ENCODE measurements around the gene LYST.

Gene LYST

GRCh38 chr1:235617808-235618207, 248.9 kb downstream of the LYST start:
- no peak overlapping the region for H3K27ac ChIP-seq (ENCODE audit: low read depth, low read length)
- no peaks in the 10 kb centered on the region for H3K4me1 ChIP-seq (ENCODE audit: control insufficient read depth, insufficient read depth, low read length)
- H3K36me3 ChIP-seq (ENCODE audit: control insufficient read depth, insufficient read depth, low read length) = no peaks in the 10 kb centered on the region
- H3K9ac ChIP-seq (ENCODE audit: low read length) = no peak overlapping the region
- H3K27me3 ChIP-seq (ENCODE audit: control insufficient read depth, insufficient read depth, low read length) = no peaks in the 10 kb centered on the region
- no peak overlapping the region for H3K4me3 ChIP-seq (ENCODE audit: low read length)

- H3K36me3 ChIP-seq (ENCODE audit: control insufficient read depth, insufficient read depth, low read length) = no peaks in the 10 kb centered on the region
These were observed 249.6 kb downstream of the LYST start for GRCh38 chr1:235617140-235617539.

DNA sequence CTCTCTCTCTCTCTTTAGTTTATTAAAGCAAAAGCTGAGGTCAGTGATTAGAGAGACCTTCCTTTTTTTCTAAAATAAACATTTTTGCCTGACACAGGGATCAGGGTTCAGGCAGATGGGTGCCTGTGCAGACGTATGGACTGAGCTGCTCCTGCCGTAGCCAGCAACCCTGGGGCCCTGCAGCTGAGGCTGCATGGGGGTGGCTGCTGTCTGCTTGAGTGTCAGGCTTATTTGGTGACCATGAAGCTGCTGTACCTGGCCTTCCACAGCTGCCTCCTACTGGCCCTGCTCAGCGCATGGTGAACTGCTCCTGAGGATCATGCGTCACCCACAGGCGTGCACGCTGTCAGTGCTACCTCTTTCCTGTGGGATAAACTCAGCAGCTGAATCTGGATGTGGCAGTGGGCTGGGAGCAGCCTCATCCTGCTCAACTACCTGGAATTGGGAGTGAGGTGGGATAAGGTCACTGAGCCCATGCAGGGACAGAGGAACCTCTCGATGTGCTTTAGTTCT, 252.2 kb downstream of the LYST start:
- Histone ChIP-seq H3K4me3 (ENCODE audit: low read length) (no peak overlapping the region), H3K27ac (ENCODE audit: low read depth, low read length) (no peak overlapping the region), H3K4me1 (ENCODE audit: control insufficient read depth, insufficient read depth, low read length) (no peaks in the 10 kb centered on the region), H3K36me3 (ENCODE audit: control insufficient read depth, insufficient read depth, low read length) (no peaks in the 10 kb centered on the region), H3K9ac (ENCODE audit: low read length) (no peak overlapping the region), H3K27me3 (ENCODE audit: control insufficient read depth, insufficient read depth, low read length) (no peaks in the 10 kb centered on the region)

More at GRCh38 chr1:235617140-235617539, 249.6 kb downstream of the LYST start:
- Histone ChIP-seq H3K4me1 (ENCODE audit: control insufficient read depth, insufficient read depth, low read length) (no peaks in the 10 kb centered on the region), H3K27ac (ENCODE audit: low read depth, low read length) (no peak overlapping the region), H3K4me3 (ENCODE audit: low read length) (no peak overlapping the region), H3K27me3 (ENCODE audit: control insufficient read depth, insufficient read depth, low read length) (no peaks in the 10 kb centered on the region), H3K9ac (ENCODE audit: low read length) (no peak overlapping the region)

GRCh38 chr1:235613602-235614001, 253.1 kb downstream of the LYST start:
- H3K4me1 ChIP-seq (ENCODE audit: control insufficient read depth, insufficient read depth, low read length) = no peaks in the 10 kb centered on the region
- no peak overlapping the region for H3K9ac ChIP-seq (ENCODE audit: low read length)
- H3K27me3 ChIP-seq (ENCODE audit: control insufficient read depth, insufficient read depth, low read length) = no peaks in the 10 kb centered on the region
- no peak overlapping the region for H3K27ac ChIP-seq (ENCODE audit: low read depth, low read length)
- no peak overlapping the region for H3K4me3 ChIP-seq (ENCODE audit: low read length)
- H3K36me3 ChIP-seq (ENCODE audit: control insufficient read depth, insufficient read depth, low read length) = no peaks in the 10 kb centered on the region

- no peak overlapping the region for H3K27ac ChIP-seq (ENCODE audit: low read depth, low read length)
- no peak overlapping the region for H3K9ac ChIP-seq (ENCODE audit: low read length)
- no peaks in the 10 kb centered on the region for H3K4me1 ChIP-seq (ENCODE audit: control insufficient read depth, insufficient read depth, low read length)
- no peak overlapping the region for H3K4me3 ChIP-seq (ENCODE audit: low read length)
- H3K36me3 ChIP-seq (ENCODE audit: control insufficient read depth, insufficient read depth, low read length) = no peaks in the 10 kb centered on the region
- no peaks in the 10 kb centered on the region for H3K27me3 ChIP-seq (ENCODE audit: control insufficient read depth, insufficient read depth, low read length)
These were observed 253.9 kb downstream of the LYST start for GRCh38 chr1:235612761-235613160.
